Activated CD4-positive, alpha-beta T cell treated with anti-CD3 and anti-CD28 coated beads, Interleukin-2, amount 50 U/mL, for 48 hours (primary cell): Measurements from ENCODE around the gene RGS3.

Experiments used
- DNase-seq, 2 experiments: peaks; one replicate each; pipeline ENCODE4 v3.0.0-alpha.2; 2020

The RGS3 gene

DNA sequence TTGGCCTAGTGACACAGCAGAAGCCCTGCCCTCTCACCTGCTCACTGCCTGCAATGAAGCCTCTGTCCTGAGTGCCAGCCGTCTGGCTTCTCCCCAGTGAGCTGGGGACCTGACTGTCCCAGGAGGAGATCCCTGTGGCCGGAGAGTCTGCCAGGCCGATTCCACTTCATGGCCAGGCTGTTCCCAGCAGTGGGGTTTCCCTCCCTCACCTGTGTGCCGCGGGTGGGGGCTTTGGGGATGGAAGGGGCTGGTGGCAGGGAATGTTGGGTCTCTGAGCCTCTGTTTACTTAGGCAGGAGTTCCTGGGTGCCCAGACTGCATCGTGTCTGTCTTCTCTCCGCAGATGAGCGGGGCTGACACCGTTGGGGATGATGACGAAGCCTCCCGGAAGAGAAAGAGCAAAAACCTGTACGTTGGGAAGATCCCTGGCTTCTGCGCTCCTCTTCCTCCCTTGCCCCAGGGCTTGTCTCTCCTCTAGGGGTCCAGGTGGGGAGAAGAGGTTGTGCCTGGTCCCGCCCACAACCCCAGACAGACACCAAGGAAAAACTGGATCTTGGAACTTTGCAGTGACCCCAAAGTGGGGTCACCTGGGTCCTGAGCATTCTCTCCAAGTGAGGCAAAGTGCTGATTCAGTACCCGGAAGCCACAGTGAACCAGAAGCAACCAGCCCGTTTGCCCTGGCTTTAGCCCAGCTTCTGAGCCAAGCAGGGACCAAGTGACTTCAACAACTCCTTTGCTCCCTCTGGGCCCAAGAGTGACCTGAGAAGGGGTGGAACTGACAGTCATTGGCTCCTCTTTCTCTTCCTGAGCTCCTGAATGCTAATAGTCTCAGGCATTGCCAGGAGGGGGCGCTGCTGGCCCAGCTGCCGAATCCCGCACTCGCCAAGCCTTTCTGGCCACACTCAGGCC lies 127.7 kb downstream of the RGS3 start:
- peak; percentile 82 to 86 for DNase-seq

DNA sequence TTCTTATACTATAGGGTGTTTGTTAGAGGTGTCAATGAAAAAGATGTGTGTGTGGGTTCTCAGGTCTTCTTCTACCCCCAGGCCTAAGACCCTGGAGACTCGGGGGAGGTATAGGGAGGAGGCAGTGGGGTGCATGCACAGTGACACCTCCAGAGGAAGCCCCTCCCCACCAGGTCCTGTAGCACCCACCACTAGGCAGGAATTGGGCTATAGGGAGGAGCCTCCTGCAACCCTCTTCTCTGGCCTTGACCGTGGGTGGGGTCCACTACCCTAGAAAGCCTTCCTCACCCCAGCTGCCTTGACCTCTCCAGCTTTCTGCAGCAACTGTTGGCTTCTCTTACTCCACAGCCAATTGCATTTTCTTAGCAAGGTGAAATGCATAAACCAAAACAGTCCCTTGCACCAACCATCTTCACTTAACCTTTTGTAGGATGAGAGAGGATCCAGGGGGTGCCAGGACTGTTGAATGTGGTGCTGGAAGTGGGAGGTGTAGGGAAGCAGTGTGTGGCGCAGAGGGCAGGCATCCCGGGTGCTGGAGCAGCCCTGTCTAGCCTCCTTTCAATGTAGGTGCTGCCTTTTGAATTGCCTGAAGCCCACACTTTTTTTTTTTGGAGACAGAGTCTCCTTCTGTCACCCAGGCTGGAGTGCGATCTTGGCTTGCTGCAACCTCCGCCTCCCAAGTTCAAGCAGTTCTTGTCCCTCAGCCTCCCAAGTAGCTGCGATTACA lies 128.5 kb downstream of the RGS3 start:
- DNase-seq = no peak

DNA sequence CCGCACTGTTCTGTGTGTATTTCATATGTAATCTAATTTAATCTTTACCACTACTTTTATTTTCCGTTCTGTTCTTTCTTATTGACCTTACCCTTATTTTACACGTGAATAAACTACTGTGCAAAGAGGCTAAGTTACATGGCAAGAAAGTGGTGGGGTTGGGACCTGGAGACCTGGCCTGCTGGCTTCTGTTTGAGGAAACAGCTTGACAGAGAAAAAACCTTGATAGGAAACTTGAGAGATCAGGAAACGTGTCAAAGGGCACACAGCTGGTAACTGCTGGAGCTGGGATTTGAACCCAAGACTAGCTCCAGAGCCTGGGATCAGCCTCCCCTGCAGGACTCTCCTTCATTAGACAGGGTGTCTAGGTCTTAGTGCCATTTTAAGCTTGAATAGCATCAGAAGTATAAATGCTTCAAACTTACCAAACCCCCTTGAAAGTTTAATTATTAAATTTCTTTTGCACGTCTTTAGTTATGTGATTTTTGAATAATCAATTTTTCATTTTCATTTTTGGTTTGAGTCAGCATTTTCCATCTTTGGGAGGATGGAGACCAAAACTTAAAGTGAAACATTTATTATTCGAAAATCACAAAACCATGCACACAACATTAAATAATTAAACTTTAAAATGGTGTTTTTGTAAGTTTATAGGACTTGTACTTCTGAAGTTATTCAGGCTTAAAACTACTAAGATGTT lies 129.5 kb downstream of the RGS3 start:
- DNase-seq = no peak

DNA sequence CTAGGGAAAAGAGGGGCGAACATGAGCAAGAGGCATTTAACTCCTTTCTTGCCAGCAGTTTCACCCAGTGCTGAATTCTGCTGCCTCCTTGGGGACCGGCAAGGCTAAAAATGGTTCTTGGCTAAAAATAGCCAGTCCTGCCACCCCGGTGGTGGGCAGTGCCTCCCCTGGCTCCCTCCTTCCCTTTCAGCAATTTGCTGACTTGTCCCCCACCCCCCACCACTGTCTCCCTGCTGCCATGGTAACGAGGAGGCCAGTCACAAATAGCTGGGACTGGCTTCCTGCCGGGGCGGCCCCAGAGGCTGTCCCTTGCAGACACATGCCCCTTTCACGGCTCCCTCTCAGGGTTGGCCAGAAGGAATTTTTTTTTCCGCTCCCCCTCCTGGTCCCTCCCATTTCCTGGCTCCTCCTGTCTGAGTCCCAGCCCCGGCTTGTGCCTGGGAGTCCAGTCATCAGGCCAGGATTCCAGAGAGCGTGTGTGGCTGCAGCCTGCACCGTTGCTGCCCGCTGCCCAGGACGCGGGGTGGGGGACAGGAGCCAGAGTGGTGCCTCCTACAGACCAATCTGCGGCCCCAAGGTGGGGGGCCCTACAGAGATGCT lies 130.3 kb downstream of the RGS3 start:
- DNase-seq = no peak

DNA sequence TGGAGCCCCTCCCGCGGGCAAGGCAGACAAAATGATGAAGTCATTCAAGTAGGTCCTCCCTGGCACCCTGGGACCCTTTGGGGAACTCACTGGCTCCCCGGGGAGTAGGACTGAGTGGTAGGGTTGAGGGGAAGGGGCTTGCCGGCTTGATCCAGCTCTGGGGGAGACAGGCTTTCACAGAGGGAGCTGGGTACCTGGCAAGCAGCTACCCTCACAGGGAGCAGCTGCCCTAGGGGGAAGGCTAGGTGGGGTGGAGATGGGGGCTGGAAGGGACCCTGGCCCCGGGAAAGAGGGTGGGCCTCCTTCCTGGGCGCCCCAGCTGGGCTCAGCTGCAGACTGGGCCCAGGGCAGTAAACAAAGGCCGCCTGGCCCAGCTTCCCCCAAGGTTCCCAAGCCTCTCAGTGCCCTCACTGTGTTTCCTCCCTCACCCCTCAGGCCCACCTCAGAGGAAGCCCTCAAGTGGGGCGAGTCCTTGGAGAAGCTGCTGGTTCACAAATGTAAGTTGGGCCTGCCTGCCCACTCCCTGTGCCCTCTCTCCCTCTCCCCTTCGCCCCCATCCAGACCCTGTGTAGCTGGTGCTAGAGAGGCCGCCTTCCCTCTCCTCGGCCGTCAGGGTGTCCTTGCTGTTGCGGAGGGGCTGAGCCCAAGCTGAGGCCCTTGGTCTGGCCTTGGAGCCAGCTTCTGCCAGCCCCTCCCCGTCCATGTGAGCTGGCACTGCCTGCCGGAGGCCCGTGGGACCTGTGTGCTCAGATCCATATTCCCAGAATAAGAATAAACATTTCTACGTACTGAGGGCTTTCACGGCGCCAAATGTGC lies 131.2 kb downstream of the RGS3 start:
- no peak for DNase-seq

DNA sequence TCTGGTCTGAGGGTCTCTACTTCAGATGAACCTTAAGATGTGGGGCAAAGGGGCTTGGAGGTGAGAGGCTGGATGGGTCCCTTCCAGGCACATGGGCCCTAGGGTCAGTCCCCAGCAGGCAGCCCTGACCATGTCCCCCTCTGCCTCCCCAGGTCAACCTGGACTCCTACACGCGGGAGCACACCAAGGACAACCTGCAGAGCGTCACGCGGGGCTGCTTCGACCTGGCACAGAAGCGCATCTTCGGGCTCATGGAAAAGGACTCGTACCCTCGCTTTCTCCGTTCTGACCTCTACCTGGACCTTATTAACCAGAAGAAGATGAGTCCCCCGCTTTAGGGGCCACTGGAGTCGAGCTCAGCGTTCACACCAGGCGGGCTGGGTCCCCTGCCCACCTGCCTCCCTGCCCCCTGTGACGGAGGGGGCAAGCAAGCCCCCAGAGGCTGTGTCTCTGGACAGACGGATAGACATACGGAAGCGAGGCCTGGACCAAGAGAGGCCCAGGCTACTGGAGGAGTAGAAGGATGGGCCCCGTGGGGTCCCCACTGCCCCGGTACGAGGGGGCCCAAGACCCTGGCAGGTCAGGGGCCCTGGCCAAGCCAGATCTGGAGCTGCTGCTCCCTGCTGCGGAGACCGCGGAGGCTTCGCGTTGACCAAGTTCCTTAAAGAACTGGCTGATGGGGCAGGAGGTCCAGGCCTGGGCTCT lies 133.2 kb downstream of the RGS3 start:
- no peak for DNase-seq

DNA sequence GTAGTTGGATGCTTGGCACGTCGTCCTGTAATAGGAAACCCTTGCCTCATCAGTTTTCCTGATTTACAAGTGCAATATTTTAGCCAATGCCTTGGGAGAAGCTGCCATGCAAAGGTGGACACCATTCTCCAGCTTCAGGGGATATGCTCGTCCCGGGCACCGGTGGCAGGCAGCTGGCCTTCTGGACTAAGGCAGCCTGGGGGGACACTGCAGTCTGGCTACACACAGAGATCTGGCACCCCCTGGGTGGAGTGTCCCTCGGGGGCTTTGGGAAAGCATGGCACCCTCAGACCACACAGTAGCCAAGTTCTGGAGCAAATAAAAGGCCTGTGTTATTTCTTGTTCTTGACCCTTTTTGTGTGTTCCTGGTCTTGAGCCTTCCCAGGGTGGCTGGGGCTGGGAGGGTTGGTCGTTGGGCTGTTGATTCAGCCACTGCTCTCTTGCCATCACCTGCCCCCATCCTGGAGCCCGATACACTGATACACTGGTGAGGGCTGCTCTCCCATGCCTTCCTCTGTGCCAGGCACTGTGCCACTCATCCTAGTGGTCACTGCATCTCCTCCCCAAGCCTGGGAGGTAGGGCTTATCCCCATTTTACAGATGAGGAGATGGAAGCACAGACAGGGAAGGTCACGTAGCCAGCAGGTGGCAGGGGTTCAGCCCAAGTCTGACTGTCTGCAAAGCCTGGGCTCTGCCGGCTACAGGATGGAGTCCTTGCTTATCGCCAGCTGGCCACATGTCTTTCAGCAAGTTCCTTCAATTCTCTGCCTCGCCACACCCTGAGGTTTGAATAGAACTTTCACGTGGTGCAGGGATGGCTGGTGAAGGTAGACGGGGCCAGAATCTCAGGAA lies 134.1 kb downstream of the RGS3 start:
- DNase-seq = no peak

DNA sequence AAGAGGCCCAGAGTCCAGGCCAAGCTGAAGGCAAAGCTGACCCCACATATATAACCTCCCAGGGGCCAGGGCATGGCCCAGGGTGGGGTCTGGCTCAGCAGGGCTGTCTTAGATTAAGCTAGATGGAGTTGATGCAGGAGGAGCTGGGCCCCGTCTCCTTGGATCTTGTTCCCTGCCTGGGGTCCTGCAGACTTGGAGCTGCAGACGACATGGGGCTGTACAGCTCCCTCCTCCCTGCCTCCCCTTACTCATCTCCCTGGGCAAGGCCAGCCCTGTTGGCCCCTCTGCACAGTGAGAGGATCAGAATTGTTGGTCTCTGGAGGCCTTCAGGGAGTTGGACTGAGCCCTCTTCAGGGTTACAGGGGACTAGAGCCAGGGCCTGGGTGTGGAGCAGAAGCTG lies 134.9 kb downstream of the RGS3 start:
- no peak for DNase-seq

DNA sequence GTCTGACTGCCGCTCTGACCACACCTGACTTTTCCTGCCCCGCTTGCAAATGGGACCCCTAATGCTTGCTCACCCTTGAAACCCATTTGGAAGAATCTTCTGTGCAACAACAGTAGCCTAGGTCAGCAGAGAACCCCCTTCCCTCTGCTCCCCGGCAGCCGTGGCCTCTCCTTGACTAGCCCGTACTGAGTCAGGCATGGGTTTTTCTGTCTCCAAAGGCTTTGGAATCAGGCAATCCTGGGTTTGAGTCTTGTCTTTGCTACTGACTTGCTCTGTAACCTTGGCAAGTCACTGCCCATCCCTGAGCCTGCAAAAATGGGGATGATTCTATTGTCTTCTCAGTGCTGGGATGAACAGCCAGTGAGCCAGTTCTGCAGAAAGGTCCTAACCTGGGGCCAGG lies 135.4 kb downstream of the RGS3 start:
- no peak for DNase-seq

DNA sequence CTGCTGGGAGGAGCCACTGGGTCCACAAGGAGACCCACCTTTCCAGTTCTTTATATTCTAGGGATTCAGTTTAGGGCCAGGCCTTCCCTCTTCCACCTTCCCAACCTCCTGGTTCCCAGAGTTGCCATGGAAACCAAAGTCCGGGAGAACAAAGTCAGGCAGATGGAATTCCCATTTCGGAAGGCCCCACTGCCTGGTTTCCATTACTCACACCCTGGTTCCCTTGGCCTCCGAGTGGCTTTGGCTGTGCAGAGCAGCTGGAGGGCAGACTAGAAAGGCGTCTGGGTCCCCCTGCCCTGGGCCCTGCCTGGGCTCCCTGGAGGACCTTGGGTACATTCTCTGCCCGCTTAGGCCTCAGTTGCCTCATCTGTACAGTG lies 136.1 kb downstream of the RGS3 start:
- no peak for DNase-seq

DNA sequence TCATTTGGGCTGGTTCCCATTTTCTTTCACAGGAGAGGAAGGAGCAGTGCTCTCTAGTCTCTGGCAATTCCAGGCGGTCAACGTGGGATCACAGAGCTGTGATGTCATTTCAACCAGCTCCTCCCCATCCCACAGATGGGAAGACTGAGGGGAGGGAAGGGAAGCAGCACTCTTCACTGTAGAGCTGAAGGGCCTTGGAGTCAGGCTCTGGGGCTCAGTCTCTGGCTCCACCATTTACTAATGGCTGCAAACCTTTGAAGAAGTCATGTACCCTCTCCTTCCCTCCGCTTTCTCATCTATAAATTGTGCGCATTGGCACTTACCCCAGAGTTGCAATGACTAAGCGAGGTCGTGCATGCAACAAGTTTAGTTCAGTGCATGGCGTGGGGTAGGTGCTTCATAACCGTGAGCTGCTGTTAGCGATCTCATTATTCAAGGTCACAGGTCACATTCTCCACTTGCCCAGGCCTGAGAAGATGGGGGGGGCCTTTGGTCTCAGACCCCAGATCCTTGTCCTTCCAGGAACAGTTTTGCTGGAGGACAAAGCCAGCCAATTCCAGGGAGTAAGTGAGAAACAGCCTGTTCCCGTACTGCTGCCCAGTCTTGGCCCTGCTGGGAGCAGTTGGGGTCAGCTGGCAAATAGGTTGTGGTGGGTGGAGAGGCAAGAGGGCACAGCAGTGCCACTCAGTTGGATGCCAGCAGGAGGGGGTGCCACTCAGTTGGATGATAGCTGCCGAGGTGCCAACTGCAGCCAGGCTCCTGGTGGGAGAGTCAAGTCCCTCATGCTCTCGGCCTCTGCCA lies 136.7 kb downstream of the RGS3 start:
- DNase-seq = no peak

DNA sequence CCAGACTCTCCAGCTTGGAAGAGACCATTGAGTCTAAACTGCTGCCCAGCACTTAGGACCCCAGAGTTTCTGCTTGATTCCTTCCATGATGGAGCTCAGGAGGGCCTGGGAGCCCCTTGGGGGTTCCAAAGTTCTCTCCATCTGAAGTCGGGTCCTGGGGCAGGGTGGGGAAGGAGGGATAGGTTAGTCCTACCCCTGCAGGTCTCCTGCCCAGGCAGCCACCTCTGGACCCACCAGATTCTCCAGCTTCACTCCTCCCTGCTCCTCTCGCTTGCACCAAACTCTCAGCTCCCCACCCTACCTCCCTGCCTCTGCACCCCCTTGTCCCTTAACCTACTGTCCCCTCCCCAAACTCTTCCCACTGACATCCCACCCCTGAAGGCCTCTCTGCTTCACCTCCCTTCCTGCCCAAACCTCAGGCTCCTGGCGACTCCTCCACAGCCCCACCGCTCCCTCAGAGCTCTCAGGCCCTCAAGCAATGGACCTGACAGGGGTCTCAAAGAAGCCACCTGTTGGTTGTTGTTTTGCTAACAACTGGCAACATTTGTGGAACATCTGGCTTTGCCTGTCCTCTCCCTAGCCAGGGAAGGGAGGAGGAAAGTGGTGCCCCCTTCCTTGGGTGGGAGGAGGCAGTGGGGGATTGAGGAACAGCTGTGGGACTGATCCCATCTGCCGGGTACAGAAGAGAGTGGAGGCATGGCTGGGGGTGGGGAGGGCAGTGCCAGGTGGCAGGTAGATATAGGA lies 137.5 kb downstream of the RGS3 start:
- DNase-seq = no peak

DNA sequence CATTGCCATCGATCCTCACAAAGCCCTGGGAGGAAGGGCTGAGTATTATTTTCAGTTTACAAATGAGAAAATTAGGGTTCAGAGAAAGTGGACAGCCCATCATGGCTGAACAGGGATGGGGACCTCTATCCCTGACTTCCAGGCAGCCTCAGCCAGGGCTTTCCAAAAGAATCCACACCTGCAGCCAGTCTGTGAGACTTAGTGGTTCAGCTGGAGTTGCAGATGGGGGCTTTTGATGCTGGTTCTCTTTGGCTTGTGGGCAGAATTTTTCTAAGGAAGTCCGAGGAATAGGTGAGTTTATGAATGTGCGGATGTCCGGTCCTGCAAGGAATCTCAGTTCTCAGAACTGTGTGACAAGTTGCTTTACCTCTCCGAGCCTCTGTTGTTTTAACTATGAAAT lies 138.1 kb downstream of the RGS3 start:
- no peak for DNase-seq

DNA sequence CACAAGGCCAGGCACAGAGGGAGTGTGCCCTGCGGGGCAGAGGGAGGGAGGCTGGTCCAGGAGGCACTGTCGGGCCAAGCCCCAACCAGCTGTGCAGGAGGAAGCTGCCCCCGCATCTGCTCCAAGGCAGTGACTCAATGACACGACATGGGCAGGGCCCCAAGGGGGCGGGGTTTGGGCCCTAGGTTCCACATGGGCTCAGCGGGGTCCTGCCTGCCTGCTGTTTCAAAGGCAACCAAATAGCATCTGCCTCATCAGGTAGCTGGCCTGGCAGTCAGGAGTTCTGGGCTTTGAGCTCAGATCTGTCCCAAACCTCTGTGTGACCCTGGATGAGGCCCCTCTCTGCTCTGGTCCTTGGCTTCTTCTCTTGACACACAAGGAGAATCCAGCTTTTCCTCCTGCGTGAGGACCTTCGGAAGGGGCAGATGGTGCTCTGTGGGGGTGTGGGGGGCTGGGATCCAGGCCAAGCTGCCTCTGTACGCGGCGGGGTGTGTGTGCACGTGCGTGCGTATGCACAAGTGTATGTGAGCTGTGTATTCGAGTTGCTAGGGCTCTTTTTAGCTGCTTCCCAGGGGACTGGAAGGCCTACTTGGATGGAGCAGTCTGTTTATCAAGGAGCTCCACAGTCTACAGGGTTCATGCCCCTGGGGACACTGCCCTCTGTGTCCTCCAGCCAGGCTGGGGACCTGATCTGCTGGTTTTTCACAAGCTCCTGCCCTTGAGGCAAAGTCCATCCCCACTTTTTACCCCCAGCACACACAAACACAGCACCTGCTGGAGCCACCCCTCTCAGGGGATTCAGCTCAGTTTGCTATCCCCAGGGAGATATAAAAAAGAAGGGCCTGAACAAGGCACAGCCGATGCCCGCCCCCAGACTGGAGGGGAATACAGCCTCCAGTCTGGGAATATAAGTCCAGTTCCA lies 138.9 kb downstream of the RGS3 start:
- DNase-seq = peak; percentile 65 to 76

DNA sequence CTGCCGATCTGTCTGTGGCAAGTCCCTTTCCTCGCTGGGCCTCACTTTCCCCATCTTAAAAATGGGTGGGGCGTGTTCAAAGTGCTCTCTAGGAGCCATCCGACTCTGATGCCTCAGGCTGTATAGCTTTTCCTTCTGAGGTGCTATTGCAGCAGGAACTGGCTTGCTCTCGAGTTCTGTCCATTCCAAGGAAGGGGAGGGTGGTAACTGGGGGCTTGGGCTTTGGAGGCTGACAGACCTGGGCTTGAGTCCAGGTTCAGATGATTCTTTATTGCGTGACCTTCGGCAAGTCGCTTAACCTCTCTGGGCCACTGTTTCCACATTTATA lies 139.5 kb downstream of the RGS3 start:
- no peak for DNase-seq

DNA sequence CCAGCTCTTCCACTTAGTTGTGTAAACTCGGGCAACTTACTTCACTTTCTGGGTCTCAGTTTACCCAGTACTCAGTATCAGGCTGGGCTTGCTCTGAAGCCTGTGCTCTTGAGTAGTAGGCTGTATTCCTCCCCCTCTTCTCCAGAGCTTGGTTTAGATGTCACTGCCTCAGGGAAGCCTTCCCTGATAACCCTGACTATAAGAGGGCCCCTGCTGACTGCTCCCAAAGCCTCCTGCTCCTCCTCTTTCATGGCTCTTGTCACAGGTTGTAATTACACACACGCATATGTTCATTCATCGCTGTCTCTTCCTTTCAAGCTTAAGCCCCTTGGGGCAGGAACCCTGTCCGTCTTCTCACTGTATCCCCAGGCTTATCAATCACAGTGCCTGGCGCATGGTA lies 140.2 kb downstream of the RGS3 start:
- DNase-seq = no peak

DNA sequence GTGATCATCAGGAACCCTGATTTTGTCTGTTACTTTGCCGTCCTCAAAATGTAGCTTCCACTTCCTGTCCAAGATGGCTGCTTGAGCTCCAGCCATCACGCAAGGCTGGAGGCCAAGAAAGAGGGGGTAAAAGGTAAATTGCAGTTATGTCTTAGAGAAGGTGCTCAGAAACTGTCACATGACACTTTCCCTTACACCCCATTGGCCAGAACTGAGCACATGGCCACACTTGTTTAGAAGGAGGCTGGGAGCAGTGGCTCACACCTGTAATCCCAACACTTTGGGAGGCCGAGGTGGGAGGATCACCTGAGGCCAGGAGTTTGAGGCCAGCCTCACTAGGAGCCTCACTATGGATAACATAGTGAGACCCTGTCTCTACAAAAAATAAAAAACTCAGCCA lies 140.9 kb downstream of the RGS3 start:
- DNase-seq = no peak

DNA sequence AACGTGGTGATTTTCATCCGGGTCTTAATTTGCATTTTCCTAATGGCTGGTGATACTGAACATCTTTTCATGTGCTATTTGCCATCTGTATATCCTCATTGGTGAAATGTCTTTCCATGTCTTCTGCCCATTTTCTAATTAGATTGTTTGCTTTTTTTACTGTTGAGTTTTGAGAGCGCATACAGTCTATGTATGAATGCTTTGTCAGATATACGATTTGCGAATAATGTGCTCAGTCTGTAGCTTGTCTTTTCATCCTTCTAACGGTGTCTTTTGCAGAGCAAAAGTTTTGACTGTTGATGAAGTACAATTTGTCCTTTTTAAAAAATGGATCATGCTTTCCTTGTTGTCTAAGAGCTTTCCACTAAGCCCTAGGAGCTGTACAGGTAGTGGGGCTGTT lies 143.0 kb downstream of the RGS3 start:
- DNase-seq = no peak
